Stimulated activated CD4-positive, alpha-beta T cell treated with anti-CD3 and anti-CD28 coated beads, Interleukin-1b, Interleukin-23, amount 100 ng/mL, for 48 hours (primary cell): ENCODE data around the gene S1PR1.

Experiments used
- DNase-seq: peaks from one replicate; pipeline ENCODE4 v3.0.0-alpha.2; 2020

Gene S1PR1

GRCh38 chr1:101250222-101250621 lies 13.4 kb downstream of the S1PR1 start:
- no peak for DNase-seq

- no peak for DNase-seq
Observed at GRCh38 chr1:101250656-101251272, 13.9 kb downstream of the S1PR1 start.

- no peak for DNase-seq
Observed at GRCh38 chr1:101251504-101251903, 14.7 kb downstream of the S1PR1 start.

- no peak for DNase-seq
Observed at GRCh38 chr1:101253976-101254674, 17.3 kb downstream of the S1PR1 start.

GRCh38 chr1:101257500-101258325 lies 20.9 kb downstream of the S1PR1 start:
- no peak for DNase-seq

GRCh38 chr1:101259744-101260148 lies 22.9 kb downstream of the S1PR1 start:
- DNase-seq: no peak

GRCh38 chr1:101260556-101261350 lies 23.9 kb downstream of the S1PR1 start:
- DNase-seq: no peak

GRCh38 chr1:101261623-101262022 lies 24.8 kb downstream of the S1PR1 start:
- no peak for DNase-seq

GRCh38 chr1:101262060-101262459 lies 25.2 kb downstream of the S1PR1 start:
- no peak for DNase-seq

GRCh38 chr1:101262630-101263348 lies 26.0 kb downstream of the S1PR1 start:
- no peak for DNase-seq

- DNase-seq: no peak
Observed at GRCh38 chr1:101264697-101265096, 27.9 kb downstream of the S1PR1 start.

GRCh38 chr1:101265684-101266083 lies 28.9 kb downstream of the S1PR1 start:
- DNase-seq: no peak

GRCh38 chr1:101267082-101267481 lies 30.3 kb downstream of the S1PR1 start:
- DNase-seq: no peak

GRCh38 chr1:101268893-101269292 lies 32.1 kb downstream of the S1PR1 start:
- no peak for DNase-seq

- DNase-seq: no peak
Observed at GRCh38 chr1:101275672-101276071, 38.9 kb downstream of the S1PR1 start.

- DNase-seq: no peak
Observed at GRCh38 chr1:101276818-101277217, 40.0 kb downstream of the S1PR1 start.

GRCh38 chr1:101278238-101278637 lies 41.4 kb downstream of the S1PR1 start:
- no peak for DNase-seq

GRCh38 chr1:101278845-101279244 lies 42.0 kb downstream of the S1PR1 start:
- DNase-seq: no peak

GRCh38 chr1:101280049-101280592 lies 43.3 kb downstream of the S1PR1 start:
- no peak for DNase-seq

- DNase-seq: no peak
Observed at GRCh38 chr1:101280942-101281654, 44.3 kb downstream of the S1PR1 start.

- no peak for DNase-seq
Observed at GRCh38 chr1:101281751-101282150, 44.9 kb downstream of the S1PR1 start.
